ENCODE measurements around the gene ZFAND3.

ZFAND3 gene

DNA sequence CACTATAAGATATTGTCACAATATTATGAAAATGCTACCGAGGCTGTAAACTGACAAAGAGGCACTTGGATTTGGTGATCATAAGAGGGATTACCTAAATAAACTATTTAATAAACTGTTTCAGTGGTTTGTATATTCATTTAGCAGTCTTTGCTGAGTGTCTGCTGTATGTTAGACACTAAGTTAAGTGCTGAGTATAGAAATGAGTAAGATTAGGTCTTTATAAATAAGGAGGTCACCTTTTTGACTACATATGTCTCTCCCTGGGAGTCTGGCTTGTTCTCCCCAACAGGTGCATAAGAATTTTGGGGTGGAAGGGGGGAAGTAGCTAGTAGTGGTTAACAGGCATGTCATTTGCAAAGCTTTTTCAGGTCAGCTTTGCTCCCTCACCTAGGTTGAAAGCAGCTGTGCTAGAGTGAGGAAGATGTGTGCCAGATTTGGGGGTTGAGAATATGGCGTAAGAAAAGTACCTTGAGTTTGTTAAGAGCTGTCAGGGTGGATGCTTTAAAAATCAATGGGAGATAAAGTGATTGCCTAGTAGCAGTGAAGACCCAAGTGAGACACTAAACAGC, 246.3 kb downstream of the ZFAND3 start:
- TF ChIP-seq, protein P1, sequence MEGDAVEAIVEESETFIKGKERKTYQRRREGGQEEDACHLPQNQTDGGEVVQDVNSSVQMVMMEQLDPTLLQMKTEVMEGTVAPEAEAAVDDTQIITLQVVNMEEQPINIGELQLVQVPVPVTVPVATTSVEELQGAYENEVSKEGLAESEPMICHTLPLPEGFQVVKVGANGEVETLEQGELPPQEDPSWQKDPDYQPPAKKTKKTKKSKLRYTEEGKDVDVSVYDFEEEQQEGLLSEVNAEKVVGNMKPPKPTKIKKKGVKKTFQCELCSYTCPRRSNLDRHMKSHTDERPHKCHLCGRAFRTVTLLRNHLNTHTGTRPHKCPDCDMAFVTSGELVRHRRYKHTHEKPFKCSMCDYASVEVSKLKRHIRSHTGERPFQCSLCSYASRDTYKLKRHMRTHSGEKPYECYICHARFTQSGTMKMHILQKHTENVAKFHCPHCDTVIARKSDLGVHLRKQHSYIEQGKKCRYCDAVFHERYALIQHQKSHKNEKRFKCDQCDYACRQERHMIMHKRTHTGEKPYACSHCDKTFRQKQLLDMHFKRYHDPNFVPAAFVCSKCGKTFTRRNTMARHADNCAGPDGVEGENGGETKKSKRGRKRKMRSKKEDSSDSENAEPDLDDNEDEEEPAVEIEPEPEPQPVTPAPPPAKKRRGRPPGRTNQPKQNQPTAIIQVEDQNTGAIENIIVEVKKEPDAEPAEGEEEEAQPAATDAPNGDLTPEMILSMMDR (conservative IDR thresholded peaks at IDR 0.05; ENCODE audit: low read depth, low read length): no peak
- no peak for DNase-seq (ENCODE audit: low read depth)
- no peak overlapping the region for H3K4me3 ChIP-seq (ENCODE audit: low read depth, low read length)

DNA sequence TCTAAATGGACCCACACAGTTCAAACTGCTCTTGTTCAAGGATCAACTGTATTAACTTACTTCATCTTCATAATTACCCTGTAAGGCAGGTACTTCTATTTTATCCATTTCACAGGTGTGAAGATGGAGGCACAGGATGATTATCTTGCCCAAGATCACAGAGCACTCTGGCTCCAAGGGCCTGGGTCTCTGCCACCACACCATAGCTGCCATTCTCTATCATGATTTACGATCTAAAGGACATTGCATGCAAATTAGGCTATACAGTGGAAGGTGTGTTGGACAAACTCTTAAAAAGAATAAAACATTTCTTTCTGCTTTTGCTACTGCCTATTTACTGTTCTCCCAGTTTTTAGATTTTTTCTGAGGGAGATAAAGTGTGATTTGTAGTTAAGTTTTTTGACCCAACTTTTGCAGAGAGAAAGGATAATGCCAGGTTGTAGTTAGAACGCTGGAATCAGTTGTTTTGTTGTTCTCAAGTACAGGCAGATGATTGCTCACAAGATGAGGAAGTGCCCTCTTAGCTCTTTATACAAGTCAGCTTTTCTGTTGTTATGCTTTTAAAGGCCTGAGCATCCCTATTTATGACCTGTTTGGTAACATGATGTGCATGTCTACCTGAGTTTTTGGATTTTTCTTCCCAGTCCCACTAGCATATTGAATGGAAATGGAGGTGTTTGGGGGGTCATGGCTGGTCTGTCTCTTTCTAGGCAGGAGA, 247.9 kb downstream of the ZFAND3 start:
- TF ChIP-seq, protein P1 (conservative IDR thresholded peaks at IDR 0.05; ENCODE audit: low read depth, low read length): no peak
- no peak overlapping the region for H3K4me3 ChIP-seq (ENCODE audit: low read depth, low read length)
- DNase-seq (ENCODE audit: low read depth): no peak

DNA sequence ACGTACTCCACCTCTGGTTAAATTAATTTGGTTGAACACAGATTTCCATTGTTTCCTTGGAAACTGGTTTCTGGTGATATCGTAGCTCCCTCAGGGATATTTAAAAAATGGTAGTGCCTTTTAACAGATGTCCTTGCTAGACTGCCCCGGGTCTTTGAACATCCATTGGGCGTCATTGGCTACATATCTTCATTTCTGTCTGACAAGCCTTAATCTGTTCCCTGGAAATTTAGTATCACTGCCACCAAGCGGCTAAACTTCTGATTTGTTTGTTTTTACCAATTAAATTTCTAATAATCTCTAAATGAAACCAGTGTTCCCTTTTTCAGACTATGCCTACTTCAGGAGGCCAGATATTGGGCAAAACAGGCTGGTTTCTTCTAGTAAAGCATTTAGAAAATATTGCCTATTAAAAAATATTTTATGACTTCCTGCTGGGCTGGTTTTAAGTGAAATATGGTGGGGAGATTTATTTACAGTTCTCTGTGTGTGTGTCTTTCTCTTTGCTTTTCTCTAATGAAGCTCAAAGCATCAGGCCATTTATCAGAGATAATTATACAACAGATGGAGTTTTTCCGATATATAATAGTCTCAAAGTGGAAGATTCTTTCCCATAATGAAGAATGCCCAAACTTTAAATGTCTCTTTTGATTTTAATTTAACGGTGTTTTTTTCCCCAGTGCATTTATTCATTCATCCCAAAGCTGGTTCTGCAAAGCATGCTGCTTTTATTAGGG, 249.5 kb downstream of the ZFAND3 start:
- peak; percentile 17 for DNase-seq (ENCODE audit: low read depth)
- no peak overlapping the region for H3K4me3 ChIP-seq (ENCODE audit: low read depth, low read length)
- TF ChIP-seq, protein P1 (conservative IDR thresholded peaks at IDR 0.05; ENCODE audit: low read depth, low read length): peak; percentile 23

DNA sequence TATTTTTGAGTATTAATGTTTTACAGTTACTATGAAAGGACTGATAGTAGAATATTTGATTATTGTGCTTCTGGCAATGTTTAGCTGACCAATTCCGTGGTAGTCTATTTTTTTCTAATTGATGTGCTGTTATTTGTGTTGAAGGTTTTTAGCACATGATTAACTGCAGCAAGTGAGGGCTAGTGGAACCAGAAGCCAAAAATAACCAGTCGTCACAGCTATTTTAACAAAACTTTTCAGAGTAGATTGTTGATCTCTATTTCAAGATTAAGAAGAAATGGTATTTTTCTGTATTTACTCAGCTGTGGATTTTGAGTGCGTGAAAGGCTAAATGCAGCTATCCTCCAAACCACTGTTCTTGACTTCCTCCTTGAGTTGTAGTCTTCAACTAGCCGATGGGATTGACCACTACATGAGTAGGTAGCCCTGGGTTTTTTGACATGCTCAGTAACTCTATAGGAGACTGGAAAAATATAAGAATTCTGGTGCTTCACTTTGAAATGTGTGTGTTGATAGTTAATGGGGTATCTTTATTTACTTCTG, 258.0 kb downstream of the ZFAND3 start:
- TF ChIP-seq, protein P1 (conservative IDR thresholded peaks at IDR 0.05; ENCODE audit: low read depth, low read length): no peak
- H3K4me3 ChIP-seq (ENCODE audit: low read depth, low read length): no peak overlapping the region
- no peak for DNase-seq (ENCODE audit: low read depth)

DNA sequence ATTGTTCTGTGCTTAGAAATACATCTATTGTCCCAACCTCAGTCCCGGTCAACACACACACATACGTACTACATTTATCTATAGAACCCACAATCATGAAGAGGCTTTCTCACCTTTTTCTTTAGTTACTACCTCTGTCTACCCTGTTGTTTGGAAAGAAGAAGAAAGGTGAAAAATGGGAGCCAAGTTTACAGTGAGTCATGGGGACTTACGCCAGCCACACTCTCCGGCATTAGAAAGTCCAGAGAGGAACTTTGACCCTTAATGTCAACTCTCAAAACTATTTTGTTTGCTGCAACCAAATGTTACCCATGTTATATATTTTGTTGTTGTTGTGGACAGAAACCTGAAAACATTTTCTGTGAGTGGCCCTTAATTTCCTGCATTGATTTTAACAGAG, 259.1 kb downstream of the ZFAND3 start:
- DNase-seq (ENCODE audit: low read depth): peak; percentile 53
- TF ChIP-seq, protein P1 (conservative IDR thresholded peaks at IDR 0.05; ENCODE audit: low read depth, low read length): no peak
- H3K4me3 ChIP-seq (ENCODE audit: low read depth, low read length): no peak overlapping the region

DNA sequence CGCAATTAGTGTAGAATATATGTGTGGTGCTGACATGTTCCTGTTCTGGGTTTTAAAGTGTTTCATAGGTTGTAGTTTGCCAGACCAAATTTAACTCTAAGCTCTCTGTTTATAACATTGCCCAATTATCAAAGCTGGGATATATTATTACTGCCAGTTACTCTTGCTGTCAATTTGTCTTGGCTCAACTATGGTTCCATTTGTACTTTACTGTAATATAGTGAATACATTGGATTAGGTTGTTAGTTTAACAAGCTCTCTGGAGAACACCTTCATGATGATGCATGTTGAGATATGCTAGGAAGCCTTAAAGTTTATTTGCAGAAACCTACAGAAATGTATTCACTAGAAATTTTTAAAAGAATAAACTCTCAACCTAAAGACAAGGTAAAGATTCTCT, 259.6 kb downstream of the ZFAND3 start:
- no peak for DNase-seq (ENCODE audit: low read depth)
- H3K4me3 ChIP-seq (ENCODE audit: low read depth, low read length): no peak overlapping the region
- TF ChIP-seq, protein P1 (conservative IDR thresholded peaks at IDR 0.05; ENCODE audit: low read depth, low read length): no peak

Measured in choroid plexus epithelial cell (primary cell).